Measurements from ENCODE around the gene PRDX5.

PRDX5 gene

GRCh38 chr11:64316672-64317324 is 1.1 kb upstream of the PRDX5 start:
- in situ Hi-C loops (cut with MboI; ENCODE audit: low pct_unique_long_range_greater_than_20kb, low sequenced_read_pairs, unreplicated experiment), result no loop called here
- no peak for DNase-seq (ENCODE audit: low spot score)
- TF ChIP-seq CTCF (IDR thresholded peaks at IDR 0.05; ENCODE audit: extremely low read depth, insufficient read depth, missing control alignments), result peak; percentile 18

GRCh38 chr11:64317325-64317960 is 478 bp upstream of the PRDX5 start, which contains the start of gene TRMT112:
Gene TRMT112, minus strand, starts transcription at chr11:64317559. Its CDS starts 33 bp downstream, at chr11:64317526.
- peak; percentile 95 for DNase-seq (ENCODE audit: low spot score)
- no peak for TF ChIP-seq CTCF (IDR thresholded peaks at IDR 0.05; ENCODE audit: extremely low read depth, insufficient read depth, missing control alignments)
- in situ Hi-C loops (cut with MboI; ENCODE audit: low pct_unique_long_range_greater_than_20kb, low sequenced_read_pairs, unreplicated experiment), result no loop called here

GRCh38 chr11:64318766-64319761 is 1.1 kb downstream of the PRDX5 start:
- TF ChIP-seq CTCF (IDR thresholded peaks at IDR 0.05; ENCODE audit: extremely low read depth, insufficient read depth, missing control alignments), result no peak
- in situ Hi-C loops (cut with MboI; ENCODE audit: low pct_unique_long_range_greater_than_20kb, low sequenced_read_pairs, unreplicated experiment), result no loop called here
- DNase-seq (ENCODE audit: low spot score), result no peak

GRCh38 chr11:64320556-64320955 is 2.6 kb downstream of the PRDX5 start:
- no peak for TF ChIP-seq CTCF (IDR thresholded peaks at IDR 0.05; ENCODE audit: extremely low read depth, insufficient read depth, missing control alignments)
- in situ Hi-C loops (cut with MboI; ENCODE audit: low pct_unique_long_range_greater_than_20kb, low sequenced_read_pairs, unreplicated experiment), result no loop called here
- no peak for DNase-seq (ENCODE audit: low spot score)

GRCh38 chr11:64321026-64321425 is 3.1 kb downstream of the PRDX5 start:
- in situ Hi-C loops (cut with MboI; ENCODE audit: low pct_unique_long_range_greater_than_20kb, low sequenced_read_pairs, unreplicated experiment), result no loop called here
- no peak for TF ChIP-seq CTCF (IDR thresholded peaks at IDR 0.05; ENCODE audit: extremely low read depth, insufficient read depth, missing control alignments)
- no peak for DNase-seq (ENCODE audit: low spot score)

- DNase-seq (ENCODE audit: low spot score), result no peak
- TF ChIP-seq CTCF (IDR thresholded peaks at IDR 0.05; ENCODE audit: extremely low read depth, insufficient read depth, missing control alignments), result no peak
- in situ Hi-C loops (cut with MboI; ENCODE audit: low pct_unique_long_range_greater_than_20kb, low sequenced_read_pairs, unreplicated experiment), result no loop called here
Observed at GRCh38 chr11:64321533-64321932, 3.6 kb downstream of the PRDX5 start.
